IPS-15b (cell line): Measurements from ENCODE around the gene SMAGP.
"Not testable (repeated sequence)": the region's sequence is repeated elsewhere in the genome, so short reads cannot be mapped to it uniquely, and the experiment has no call there.

ENCODE experiments used
- H3K27me3 ChIP-seq: one replicate; pipeline ENCODE4 v1.6.1; 2013; ENCODE audit warnings: low read length; ENCODE audit not compliant: control insufficient read depth, insufficient read depth
- H3K36me3 ChIP-seq: one replicate; pipeline ENCODE4 v1.6.1; 2013; ENCODE audit warnings: low read length; ENCODE audit not compliant: control insufficient read depth, insufficient read depth
- H3K4me1 ChIP-seq: one replicate; pipeline ENCODE4 v1.6.1; 2013; ENCODE audit warnings: mild to moderate bottlenecking, low read length; ENCODE audit not compliant: control insufficient read depth, insufficient read depth
- H3K4me3 ChIP-seq: one replicate; pipeline ENCODE4 v1.5.1; 2013; ENCODE audit warnings: low read depth, low read length
- H3K9ac ChIP-seq: one replicate; pipeline ENCODE4 v1.6.1; 2013; ENCODE audit warnings: low read depth, mild to moderate bottlenecking, low read length
- H3K9me3 ChIP-seq: one replicate; pipeline ENCODE4 v1.6.1; 2013; ENCODE audit warnings: mild to moderate bottlenecking, low read length; ENCODE audit not compliant: control insufficient read depth, insufficient read depth

Gene SMAGP, protein sequence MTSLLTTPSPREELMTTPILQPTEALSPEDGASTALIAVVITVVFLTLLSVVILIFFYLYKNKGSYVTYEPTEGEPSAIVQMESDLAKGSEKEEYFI

DNA sequence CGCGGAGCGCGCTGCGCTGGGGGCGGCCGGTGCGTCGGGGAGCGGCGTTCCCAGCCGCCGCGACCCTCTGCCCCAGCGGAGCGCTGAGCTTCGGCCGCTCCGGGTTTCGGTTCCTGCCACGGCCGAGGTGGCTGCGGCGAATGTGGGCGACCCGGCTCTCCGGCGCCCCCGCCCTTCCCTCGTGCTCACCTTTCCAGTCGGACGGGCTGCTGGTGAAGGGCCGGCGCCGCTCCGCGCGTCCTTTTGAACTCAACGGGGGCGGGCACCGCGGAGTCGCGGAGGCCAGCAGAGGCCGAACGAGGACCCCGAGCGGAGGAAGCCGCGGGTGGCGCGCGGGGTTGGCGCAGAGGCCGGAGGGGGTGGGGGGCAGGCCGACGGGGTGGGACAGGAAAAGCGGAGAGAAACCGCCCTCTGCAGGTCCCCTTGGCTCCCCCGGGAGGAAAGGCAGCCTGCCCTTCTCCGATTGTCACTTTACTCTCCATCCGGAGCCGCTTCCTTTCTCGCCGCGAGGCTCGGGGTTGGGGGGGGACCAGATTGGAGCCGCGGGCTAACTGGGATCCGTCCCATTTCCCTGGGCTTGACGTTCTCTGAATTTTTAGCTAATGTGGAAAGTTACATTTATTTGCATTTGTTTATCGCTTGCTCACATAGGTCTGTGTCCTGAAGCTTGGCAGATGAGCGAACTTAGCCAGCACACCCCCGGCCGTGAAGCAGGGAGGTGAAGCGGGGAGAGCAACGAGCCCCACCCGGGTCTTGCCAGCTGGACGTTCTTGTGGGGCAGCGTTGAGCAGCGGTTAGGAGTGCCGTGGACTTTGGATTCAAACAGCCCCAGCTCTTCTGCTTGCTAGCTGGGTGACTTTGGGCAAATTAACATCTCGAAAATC is at the start of gene SMAGP:
TSS of gene SMAGP (minus strand) at position 349 of the 884 bp plus-strand sequence. CDS start 1,137 bp downstream, outside the sequence.
- peak within 1 kb of the TSS; percentile 72 for H3K9ac ChIP-seq
- H3K9me3 ChIP-seq, result no peaks in the 10 kb centered on the region
- no peaks in the 10 kb centered on the region for H3K36me3 ChIP-seq
- H3K4me3 ChIP-seq, result peak within 1 kb of the TSS; percentile 63
- H3K27me3 ChIP-seq, result peaks cover 15% of the 10 kb centered on the region
- peaks cover 8% of the 10 kb centered on the region for H3K4me1 ChIP-seq

DNA sequence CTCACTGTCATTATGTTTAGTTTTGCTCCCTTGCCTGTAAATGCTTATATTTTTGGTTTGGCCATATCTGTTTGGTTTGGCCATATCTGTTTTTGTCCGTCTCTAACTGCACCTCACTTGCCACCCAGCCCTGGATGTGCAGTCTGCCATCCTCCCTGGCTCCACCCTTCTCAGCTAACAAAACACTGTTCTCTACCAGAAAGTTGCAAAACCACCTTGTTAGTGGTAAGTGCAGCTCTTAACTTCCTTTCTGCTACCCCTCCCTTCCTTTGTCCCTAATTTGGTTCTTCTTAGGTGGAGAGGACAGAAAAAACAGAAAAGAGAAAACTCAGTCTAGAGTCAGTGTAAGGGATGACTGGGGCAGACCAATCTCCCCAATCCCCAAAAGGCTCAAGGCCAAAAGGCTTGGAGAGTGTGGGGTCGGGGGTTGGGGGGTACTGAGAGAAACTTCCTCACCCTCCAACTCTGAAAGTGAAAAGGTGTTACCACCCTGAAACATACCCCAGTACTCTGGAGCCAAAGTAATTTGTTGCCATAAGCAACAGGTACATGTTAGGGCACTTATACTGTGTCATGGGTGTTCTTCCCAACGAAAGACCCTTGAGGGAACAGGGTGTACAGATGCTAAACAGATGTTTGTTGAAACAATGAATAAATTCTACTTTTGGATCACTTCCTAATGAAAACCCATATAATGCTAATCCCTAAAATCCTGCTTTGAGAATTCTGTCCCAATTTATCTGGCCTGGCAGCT is 48.8 kb upstream of the SMAGP start:
- peaks cover 15% of the 10 kb centered on the region for H3K4me1 ChIP-seq
- H3K36me3 ChIP-seq, result no peaks in the 10 kb centered on the region
- H3K9me3 ChIP-seq, result no peaks in the 10 kb centered on the region
- no peaks in the 10 kb centered on the region for H3K27me3 ChIP-seq
- H3K4me3 ChIP-seq, result no peak overlapping the region
- H3K9ac ChIP-seq, result no peak overlapping the region

DNA sequence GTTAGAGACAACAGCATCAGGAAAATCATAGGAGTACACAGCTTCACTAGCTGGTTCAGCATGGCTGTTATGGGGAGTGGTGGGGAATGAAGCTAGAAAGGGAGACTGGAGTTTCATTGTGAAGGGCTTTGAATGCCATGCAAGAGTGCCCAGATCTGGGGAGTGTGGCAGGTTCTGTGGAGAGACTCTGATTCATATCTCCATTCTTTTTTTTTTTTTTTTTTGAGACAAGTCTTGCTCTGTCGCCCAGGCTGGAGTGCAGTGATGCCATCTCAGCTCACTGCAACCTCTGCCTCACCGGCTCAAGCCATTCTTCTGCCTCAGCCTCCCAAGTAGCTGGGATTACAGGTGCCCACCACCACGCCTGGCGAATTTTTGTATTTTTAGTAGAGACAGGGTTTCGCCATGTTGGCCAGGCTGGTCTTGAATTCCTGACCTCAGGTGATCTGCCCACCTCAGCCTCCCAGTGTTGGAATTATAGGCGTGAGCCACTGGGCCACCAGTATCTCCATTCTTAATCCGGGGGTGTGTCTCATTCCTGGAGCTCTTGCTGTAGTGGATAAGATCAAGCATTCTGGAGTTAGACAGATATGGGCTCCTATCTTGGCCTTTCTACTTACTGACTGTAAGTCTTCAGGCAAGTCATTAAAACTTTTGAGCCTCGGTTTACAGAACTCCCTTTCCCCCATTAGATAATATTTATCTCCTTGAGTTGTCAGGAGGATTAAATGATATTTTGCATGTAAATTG is 48.0 kb upstream of the SMAGP start:
- H3K4me3 ChIP-seq, H3K9ac ChIP-seq, H3K36me3 ChIP-seq: not testable (repeated sequence)

DNA sequence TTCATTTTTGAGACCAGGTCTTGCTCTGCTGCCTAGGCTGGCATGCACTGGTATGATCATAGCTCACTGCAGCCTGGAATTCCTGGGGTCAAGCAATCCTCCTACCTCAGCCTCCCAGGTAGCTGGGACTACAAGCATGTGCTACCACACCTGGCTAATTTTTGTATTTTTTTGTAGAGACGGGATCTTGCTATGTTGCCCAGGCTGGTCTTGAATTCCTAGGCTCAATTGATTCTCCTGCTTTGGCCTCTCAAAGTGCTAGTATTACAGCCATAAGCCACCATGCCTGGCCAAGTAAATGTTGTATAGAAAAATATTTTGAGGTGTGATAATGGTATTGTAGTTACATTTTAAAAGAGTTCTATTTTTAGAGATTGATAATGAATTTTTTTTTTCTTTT is 41.2 kb upstream of the SMAGP start:
- Histone ChIP-seq H3K36me3 (no peaks in the 10 kb centered on the region), H3K4me3 (no peak overlapping the region), H3K4me1 (no peaks in the 10 kb centered on the region), H3K9ac (no peak overlapping the region), H3K9me3 (no peaks in the 10 kb centered on the region), H3K27me3 (no peaks in the 10 kb centered on the region)

More for the DNA sequence above, 48.0 kb upstream of the SMAGP start:
- H3K4me1 ChIP-seq, result peaks cover 15% of the 10 kb centered on the region
- H3K9me3 ChIP-seq, H3K27me3 ChIP-seq: not testable (repeated sequence)

DNA sequence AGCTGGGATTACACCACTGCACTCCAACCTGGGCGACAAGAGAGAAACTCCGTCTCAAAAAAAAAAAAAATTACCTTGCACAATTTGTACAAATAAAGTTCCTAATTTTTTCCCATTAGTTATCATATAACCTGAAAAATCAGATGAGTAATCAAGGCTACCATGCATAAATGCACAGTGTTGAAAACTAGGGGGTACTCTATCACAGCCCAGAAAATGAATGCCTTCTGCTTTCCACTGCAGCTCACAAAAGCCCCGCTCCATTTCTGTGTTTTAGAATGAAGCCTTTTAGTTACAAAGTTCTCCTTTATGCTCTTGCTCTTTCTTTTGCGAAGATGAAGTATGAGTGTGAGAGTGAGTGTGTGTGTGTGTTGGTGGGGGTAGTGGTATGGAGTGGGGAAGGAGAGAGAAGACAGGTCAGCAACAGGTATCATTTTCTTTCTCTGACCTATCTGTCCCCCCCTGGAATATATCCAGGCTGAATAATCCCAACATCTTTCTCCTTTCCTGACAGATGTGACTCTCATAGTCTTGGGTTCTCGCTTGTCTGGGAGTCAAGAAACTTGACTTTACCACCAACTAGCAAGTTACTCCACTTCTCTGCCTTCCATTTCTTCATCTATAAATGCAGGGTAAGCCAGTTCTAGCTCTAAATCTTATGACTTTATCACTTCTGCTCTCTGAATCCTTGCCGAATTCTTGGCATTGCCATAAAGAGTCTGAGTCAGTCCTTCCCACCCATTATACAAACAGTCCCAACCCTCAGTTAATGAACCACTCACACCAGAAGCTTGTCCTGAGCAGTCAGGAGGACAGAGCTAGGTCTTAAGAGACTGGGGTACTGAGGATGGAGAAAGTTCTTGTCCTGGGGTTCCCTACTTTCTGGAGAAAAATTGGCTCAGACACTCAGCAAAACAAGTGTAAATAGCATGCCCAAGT is 37.7 kb upstream of the SMAGP start:
- Histone ChIP-seq H3K4me1 (no peaks in the 10 kb centered on the region), H3K9me3 (no peaks in the 10 kb centered on the region), H3K36me3 (no peaks in the 10 kb centered on the region), H3K9ac (no peak overlapping the region), H3K4me3 (no peak overlapping the region), H3K27me3 (no peaks in the 10 kb centered on the region)

DNA sequence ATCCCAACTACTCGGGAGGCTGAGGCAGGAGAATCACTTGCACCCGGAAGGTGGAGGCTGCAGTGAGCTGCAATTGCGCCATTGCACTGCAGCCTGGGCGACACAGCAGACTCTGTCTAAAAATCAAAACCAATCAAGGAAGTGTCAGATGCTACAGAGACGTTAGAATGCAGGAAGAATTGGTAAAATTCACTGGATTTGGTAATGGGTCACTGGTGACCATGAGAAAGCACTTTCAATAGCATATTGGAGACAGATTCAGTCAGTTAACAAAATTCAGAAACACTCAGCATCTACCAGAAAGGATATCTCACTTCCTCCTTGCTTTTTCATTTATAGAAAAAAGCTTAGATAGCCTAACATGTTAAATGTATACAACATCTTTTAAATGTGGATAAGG is 36.3 kb upstream of the SMAGP start:
- Histone ChIP-seq H3K36me3 (no peaks in the 10 kb centered on the region), H3K4me3 (no peak overlapping the region), H3K9me3 (no peaks in the 10 kb centered on the region), H3K4me1 (no peaks in the 10 kb centered on the region), H3K9ac (no peak overlapping the region), H3K27me3 (no peaks in the 10 kb centered on the region)

DNA sequence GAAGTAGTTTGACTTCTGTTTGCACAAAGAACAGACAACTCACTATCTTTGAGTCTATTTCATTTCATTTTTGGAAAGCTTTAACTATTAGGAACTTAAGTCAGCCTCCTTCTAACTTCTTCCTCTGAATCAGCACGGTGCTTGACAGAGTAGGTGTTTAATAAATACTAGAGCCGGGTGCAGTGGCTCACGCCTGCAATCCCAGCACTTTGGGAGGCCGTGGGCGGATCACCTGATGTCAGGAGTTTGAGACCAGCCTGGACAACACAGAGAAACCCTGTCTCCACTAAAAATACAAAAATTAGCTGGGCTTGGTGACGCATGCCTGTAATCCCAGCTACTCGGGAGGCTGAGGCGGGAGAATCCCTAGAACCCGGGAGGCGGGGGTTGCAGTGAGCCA is 30.6 kb upstream of the SMAGP start:
- not testable (repeated sequence) for H3K27me3 ChIP-seq, H3K9me3 ChIP-seq, H3K4me3 ChIP-seq, H3K4me1 ChIP-seq, H3K36me3 ChIP-seq, H3K9ac ChIP-seq

DNA sequence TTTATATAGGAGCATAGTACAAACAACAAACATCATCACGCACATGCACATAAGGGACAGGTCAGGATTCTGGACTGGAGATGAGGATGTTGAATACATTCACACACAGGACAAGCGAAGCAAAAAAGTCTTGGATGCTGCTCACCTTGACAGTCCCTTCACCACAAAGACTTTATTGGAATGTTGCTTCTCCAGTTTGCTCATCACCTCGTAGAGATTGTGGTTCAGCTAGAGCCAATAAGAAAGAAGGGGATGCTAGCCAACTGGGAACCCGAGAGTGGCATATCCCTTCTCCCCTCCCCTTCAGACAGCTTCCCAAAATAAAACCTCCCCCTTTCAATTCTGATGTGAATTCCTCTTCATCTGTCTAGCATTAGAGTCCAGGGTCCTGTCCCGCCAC is 25.4 kb upstream of the SMAGP start:
- Histone ChIP-seq H3K27me3 (no peaks in the 10 kb centered on the region), H3K36me3 (no peaks in the 10 kb centered on the region), H3K4me1 (no peaks in the 10 kb centered on the region), H3K4me3 (no peak overlapping the region), H3K9ac (no peak overlapping the region), H3K9me3 (no peaks in the 10 kb centered on the region)

DNA sequence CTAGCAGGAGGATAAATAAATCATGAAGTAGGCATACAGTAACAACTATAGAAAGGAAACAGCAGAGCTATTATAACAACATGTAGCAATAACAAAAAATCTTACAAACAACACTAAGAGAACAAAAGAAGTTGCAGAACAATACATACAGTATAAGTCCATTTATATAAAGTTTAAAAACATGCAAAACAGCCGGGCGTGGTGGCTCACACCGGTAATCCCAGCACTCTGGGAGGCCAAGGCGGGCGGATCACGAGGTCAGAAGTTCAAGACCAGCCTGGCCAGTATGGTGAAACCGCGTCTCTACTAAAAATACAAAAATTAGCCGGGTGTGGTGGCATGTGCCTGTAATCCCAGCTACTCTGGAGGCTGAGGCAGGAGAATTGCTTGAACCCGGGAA is 23.9 kb upstream of the SMAGP start:
- H3K9ac ChIP-seq, H3K9me3 ChIP-seq, H3K27me3 ChIP-seq, H3K36me3 ChIP-seq, H3K4me1 ChIP-seq, H3K4me3 ChIP-seq: not testable (repeated sequence)

DNA sequence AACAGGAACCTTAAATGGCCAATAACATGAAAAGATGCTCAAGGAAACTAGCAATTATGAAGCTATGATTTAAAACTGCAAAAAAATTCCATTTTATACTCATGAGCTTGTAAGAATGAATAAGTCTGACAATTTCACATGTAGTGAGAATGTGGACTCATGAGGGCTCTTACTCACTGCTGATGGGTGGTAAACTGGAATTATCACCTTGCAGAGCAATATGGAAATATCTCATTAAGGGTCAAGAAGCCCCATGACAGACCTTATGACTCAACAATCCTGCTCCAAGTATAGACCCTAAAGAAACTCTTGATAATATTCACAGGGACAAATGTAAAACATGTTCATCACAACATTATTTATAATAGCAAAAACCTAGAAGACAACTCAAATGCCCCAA is 23.5 kb upstream of the SMAGP start:
- no peaks in the 10 kb centered on the region for H3K4me1 ChIP-seq
- no peak overlapping the region for H3K9ac ChIP-seq
- H3K36me3 ChIP-seq, result no peaks in the 10 kb centered on the region
- no peaks in the 10 kb centered on the region for H3K27me3 ChIP-seq
- H3K4me3 ChIP-seq, result no peak overlapping the region
- no peaks in the 10 kb centered on the region for H3K9me3 ChIP-seq
